NCI-H1930 (cell line): ENCODE results near the gene POMP.
"Not testable (repeated sequence)": the region's sequence is repeated elsewhere in the genome, so short reads cannot be mapped to it uniquely, and the experiment has no call there.

Experiments used
- DNase-seq, 2 experiments: peaks; one replicate each; lab custom pipeline; 2025; lab: John Stamatoyannopoulos, UW

Gene POMP

GRCh38 chr13:28693605-28694491, 34.9 kb downstream of the POMP start:
- DNase-seq = not testable (repeated sequence)

- DNase-seq = no peak
These were observed 38.5 kb downstream of the POMP start for GRCh38 chr13:28697441-28697840.

- DNase-seq = no peak
These were observed 40.3 kb downstream of the POMP start for GRCh38 chr13:28699246-28699645.

GRCh38 chr13:28704282-28704681, 45.4 kb downstream of the POMP start:
- no peak for DNase-seq

GRCh38 chr13:28704919-28705318, 46.0 kb downstream of the POMP start:
- DNase-seq = no peak

GRCh38 chr13:28705461-28706083, 46.6 kb downstream of the POMP start:
- DNase-seq = no peak

- no peak for DNase-seq
These were observed 48.9 kb downstream of the POMP start for GRCh38 chr13:28707629-28708427.

- DNase-seq = no peak
These were observed 51.2 kb downstream of the POMP start for GRCh38 chr13:28710161-28710560.

GRCh38 chr13:28714651-28715050, 55.7 kb downstream of the POMP start:
- DNase-seq = no peak

GRCh38 chr13:28716511-28716910, 57.6 kb downstream of the POMP start:
- no peak for DNase-seq

GRCh38 chr13:28717170-28717569, 58.2 kb downstream of the POMP start:
- no peak for DNase-seq

GRCh38 chr13:28718196-28718542, 59.2 kb downstream of the POMP start:
- no peak for DNase-seq

- DNase-seq = peak; percentile 86 to 93
These were observed 59.8 kb downstream of the POMP start, which contains the start of gene SLC46A3 for GRCh38 chr13:28718543-28719226. Gene SLC46A3, minus strand, starts transcription at chr13:28718970. Its CDS starts 972 bp downstream, at chr13:28717998.

GRCh38 chr13:28719227-28720055, 60.5 kb downstream of the POMP start:
- DNase-seq = no peak

- no peak for DNase-seq
These were observed 64.9 kb downstream of the POMP start for GRCh38 chr13:28723806-28724205.

GRCh38 chr13:28725046-28725610, 66.2 kb downstream of the POMP start:
- DNase-seq = no peak
